Measurements from ENCODE around the gene C1QTNF8.

GRCh38 chr16:1050516-1050915, 45.5 kb downstream of the C1QTNF8 start:
- TF ChIP-seq POLR2A (IDR thresholded peaks at IDR 0.05; ENCODE audit: low read depth, low read length), result no peak
- TF ChIP-seq POLR2AphosphoS5 (IDR thresholded peaks at IDR 0.05; ENCODE audit: low read depth, low read length), result no peak

All from GM12892 (cell line).